GM19240 (cell line): ENCODE results near the gene HECTD4.
A peak's percentile ranks its signal among the peaks of the same experiment; 100 is the strongest.

Experiments
- DNase-seq: peaks from one replicate; pipeline ENCODE4 v3.0.0; 2011; ENCODE audit warnings: low spot score; ENCODE audit not compliant: insufficient read length

HECTD4 gene

GRCh38 chr12:112217647-112218046 is 164.6 kb downstream of the HECTD4 start:
- DNase-seq, result no peak

DNA sequence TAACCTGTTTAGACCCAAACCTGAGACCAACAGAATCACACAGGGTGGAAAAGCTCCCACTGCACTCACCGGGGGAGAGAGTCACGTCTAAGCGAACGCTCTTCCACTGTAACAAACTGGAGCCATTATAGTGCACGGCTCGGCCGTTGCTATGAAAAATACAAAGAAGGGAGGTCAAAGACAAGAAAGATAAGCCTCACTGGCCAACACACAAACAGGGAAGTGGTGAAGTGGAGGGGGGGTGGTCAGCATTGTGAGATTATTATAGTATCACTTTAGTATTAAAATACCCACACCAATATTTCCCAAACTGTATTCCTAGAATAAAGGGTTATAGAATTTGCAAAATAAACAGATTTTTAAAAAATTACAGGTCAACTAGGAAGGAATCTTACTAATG is 166.0 kb downstream of the HECTD4 start:
- no peak for DNase-seq

- DNase-seq, result no peak
These were observed 168.2 kb downstream of the HECTD4 start for GRCh38 chr12:112214064-112214463.

DNA sequence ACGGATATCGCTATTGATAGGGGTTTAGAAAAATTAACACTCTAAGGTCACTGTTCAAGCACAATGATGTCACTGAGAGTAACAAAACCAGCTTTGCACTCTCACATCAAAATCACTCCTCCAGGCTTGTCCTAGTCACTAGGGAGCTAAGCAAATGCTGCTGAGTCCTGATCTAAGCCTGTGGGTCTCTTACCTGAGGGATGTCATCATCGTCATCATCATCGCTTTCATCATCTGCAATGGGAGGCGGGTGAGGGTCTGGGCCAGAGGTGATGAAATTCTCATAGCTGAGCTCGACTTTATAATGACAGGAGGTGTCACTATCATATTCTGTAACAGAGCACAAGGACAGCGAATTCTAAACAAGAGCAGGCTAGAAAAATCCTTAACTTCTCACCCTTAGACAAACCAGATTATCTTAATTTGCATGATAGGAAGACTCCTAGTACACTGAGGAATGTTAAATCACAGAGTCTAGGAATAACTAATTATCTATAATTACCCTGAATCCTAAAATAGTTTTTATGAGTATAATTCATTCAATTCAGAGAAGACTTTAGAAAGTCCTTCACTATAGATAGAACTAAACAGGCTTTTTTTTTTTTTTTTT is 173.8 kb downstream of the HECTD4 start:
- DNase-seq, result no peak

GRCh38 chr12:112207397-112207924 is 174.8 kb downstream of the HECTD4 start:
- no peak for DNase-seq

- DNase-seq, result no peak
These were observed 175.3 kb downstream of the HECTD4 start for GRCh38 chr12:112206944-112207343.

GRCh38 chr12:112199136-112199535 is 183.1 kb downstream of the HECTD4 start:
- no peak for DNase-seq

GRCh38 chr12:112198120-112198733 is 184.0 kb downstream of the HECTD4 start:
- DNase-seq, result peak; percentile 37

DNA sequence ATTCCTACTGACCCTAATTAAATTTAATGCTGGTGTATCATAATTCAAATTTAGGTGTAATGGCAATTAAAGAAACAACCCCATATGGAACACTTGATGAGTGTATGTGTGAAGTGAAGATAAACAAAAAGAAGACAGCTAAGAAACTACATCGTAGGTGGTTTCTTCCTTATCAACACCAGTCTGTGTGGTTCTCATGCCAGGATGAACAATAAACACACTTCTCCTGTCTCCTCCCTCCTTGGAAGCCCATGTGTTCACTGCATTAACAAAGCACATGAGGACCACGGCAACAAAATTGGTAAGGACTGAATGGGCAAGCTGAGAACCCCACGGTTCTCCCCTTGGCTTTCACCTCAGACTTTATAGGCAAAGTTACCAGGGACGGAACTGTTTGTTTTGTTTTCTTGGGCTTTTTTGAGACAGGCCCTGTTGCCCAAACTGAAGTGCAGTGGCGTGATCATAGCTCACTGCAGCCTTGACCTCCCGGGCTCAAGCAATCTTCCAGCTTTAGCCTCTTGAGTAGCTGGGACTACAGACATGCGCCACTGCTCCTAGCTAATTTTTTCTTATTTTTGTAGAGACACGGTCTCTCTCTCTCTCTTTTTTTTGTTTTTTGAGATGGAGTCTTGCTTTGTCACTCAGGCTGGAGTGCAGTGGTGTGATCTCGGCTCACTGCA is 185.9 kb downstream of the HECTD4 start:
- no peak for DNase-seq

DNA sequence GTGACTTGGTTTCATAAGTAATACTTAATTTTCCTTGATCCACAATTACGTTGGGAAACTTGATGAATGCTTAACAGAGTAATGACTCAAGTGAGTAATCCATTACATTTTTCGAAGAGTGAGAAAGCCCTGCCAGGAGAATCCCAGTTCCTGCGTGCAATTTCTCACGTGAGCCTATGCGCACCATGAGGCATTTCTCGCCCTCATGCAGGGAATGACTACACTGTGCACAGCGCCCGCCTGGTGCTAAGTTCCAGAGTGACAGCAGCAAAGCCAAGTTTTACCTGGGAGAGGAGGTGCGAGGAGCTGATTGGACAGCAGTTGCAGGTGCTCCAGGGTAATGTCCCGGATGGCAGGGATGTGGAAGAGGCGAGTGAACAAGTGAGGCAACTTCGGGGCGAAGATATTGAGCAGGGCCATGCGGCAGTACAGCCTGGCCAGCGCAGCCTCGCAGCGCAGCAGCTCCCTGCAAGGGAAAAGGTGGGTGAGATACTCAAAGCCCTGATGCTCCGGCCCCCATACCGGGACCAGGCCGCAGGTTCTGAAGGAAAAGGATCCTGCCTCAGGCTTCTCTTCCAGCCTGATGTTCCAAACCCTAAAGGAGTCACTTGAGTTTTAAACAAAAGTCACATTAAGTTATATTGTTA is 187.5 kb downstream of the HECTD4 start:
- DNase-seq, result no peak

DNA sequence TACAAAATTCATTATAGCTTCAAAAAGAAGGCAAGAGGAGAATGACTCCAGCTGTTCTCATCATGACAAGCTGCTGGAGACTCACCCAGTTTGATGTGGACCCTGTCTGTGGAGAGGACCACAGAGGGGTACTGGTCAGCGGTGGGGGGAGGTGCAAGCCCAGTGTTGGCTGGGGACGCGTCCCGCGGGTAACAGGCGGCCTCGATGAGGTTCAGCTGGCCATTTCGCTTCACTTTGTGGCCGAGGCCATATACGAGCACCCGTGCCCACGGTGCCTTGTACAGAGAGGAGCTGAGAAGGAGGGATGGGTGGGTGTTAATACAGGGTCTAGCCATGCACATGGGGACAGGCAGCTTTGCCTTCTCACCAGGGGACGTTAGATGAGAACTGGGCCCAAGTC is 189.8 kb downstream of the HECTD4 start:
- no peak for DNase-seq

DNA sequence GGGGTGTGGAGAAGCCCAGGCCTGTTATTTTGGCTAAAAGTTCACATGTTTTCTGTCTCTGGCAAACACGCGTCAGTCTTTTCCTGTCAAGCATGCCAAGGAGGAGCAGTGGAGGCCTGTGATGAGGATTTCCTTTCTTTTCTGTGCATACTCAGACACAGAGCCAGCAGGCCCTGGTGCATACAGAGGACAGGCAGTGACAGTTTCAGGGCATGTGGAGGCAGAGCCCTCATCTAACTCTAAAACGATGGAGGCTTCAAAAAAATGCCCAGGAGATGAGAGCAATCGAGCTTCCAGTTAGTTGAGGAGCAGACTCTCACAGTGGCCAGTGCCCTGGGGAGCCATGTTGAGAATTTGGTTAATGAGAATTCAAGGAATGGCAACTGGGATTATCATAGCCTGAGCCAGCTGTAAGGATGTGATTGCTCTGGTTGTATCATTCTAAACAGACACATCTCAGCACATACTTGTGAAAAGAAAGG is 190.3 kb downstream of the HECTD4 start:
- DNase-seq, result no peak

DNA sequence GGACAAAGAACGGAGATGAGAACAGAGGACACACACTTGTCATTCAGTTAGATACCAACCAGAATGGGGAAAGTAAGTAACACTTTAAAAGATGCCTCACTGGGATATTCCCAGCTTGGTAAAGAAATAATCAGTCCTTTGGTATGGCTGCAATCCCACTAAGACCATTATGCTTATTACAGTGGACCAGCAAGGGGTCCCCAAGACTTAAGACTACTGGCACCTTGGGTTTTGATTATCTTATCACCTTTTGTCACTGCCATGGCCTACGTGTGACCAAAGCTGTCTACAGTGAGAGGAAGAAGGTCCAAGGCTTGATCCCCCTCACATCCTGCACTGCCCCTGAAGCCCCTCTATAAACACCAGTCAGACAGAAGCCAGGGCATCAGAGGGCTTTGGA is 191.0 kb downstream of the HECTD4 start:
- no peak for DNase-seq

DNA sequence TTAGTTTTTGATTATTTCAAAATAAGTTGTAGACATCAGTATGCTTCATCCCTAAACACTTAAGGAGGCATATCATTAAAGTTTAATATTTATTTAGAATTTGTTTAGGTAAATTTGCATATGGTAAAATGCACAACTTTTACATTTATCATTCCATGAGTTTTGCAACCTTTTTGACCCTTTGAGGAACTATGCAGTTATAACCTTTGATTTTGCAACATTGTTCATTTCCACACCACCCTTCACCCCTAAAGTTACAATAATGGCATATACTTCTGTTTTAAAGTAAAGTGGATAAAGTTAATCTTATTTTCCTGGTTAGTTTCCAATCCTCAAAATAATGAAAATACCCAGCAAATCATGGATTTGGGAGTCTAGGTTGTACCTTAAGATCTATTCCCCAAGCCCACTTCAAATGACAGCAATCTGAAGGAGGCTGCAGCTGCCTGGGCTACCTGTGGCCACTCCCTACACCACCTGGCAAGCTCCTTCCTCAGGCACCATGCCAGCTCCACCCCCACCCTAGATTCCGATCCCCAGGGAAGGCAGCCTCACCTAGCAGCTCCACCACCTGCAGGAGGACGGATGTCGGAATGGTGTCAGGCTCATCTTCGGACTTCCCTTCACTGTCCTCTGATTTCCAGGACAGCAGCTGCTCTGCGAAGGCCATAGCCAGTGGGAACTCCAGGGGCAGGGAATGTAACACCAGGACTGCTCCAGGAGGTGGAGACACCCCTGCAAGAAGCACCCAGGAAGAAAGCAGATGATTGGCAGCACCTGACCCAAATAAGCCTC is 191.8 kb downstream of the HECTD4 start:
- no peak for DNase-seq

GRCh38 chr12:112188130-112188830 is 194.0 kb downstream of the HECTD4 start:
- DNase-seq, result no peak

- DNase-seq, result no peak
These were observed 196.9 kb downstream of the HECTD4 start for GRCh38 chr12:112185093-112185923.

- no peak for DNase-seq
These were observed 198.0 kb downstream of the HECTD4 start for GRCh38 chr12:112184056-112184887.

DNA sequence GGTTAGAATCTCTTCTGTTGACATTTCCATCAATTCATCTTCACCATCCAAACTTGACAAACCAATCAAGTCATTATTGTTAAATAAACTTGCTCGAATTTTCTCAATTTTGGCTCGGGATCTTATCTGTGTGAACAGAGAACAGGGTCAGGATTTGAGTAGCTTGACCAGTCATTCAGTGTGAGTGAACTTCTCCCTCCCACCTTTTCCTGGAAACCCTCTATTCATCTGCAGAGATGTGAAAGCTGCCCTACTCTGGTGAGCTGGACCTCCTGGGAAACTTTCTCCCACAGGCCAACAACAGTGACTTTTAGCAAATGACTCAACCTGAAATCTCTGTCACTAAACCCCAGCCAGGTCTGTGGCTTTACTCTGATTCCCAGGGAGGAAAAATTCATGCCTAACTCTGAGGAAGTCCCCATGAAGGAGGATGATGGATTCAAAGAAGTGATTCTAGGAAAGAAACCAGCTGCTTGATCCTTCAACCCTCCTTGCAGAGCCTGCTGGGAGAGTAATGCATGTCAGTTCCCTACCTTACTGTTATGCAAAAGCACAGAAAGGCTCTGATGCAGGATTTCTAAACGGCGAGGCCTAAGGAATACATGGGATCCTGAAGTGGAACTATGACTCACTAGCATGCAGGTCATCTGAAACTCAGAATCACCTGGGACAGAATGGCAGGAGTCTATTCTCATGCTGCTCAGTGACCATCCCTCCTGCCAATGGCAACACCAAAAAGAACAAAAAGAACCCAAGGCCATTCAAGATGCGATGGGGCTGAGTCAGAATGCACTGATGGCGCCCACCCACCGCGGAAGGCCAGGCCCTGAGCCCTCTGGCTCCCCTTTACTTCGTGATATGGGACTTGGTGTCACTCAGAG is 198.8 kb downstream of the HECTD4 start:
- DNase-seq, result peak; percentile 47
